MM.1S (cell line): ENCODE data around the gene ANKLE2.

ENCODE experiments used
- DNase-seq: peaks from one replicate; pipeline ENCODE4 v3.0.0-alpha.2; 2015
- H2AFZ ChIP-seq: fragments of 300-600 bp; sonication (generic); 2 replicates; pipeline ENCODE4 v1.6.0; 2016; ENCODE audit warnings: antibody characterized with exemption, low read length
- H3F3A ChIP-seq: fragments of 300-600 bp; sonication (generic); 2 replicates; pipeline ENCODE4 v1.6.1; 2016; ENCODE audit warnings: mild to moderate bottlenecking, antibody characterized with exemption, low read length, moderate library complexity, mixed read lengths; ENCODE audit not compliant: insufficient read depth
- H3K27ac ChIP-seq: fragments of 300-600 bp; sonication (generic); 2 replicates; pipeline ENCODE4 v1.5.1; 2016; ENCODE audit warnings: mild to moderate bottlenecking, low read length
- H3K27me3 ChIP-seq: fragments of 300-600 bp; sonication (generic); replicated peaks from 2 replicates; pipeline ENCODE4 v1.6.0; 2016; ENCODE audit warnings: low read length; ENCODE audit not compliant: insufficient read depth
- H3K36me3 ChIP-seq: fragments of 300-600 bp; sonication (generic); replicated peaks from 2 replicates; pipeline ENCODE4 v1.6.1; 2016; ENCODE audit warnings: mild to moderate bottlenecking, low read length, mixed read lengths; ENCODE audit not compliant: insufficient read depth
- H3K4me1 ChIP-seq: fragments of 300-600 bp; sonication (generic); 2 replicates; pipeline ENCODE4 v1.6.1; 2016; ENCODE audit warnings: low read length, mixed read lengths
- H3K4me2 ChIP-seq: fragments of 300-600 bp; sonication (generic); 2 replicates; pipeline ENCODE4 v1.6.0; 2016; ENCODE audit warnings: low read depth, low read length
- H3K4me3 ChIP-seq: fragments of 300-600 bp; sonication (generic); 2 replicates; pipeline ENCODE4 v1.5.1; 2016; ENCODE audit warnings: low read length, mixed read lengths
- H3K79me2 ChIP-seq: fragments of 300-600 bp; sonication (generic); 2 replicates; pipeline ENCODE4 v1.6.1; 2016; ENCODE audit warnings: mixed run types, low read length, mixed read lengths
- H3K9ac ChIP-seq: fragments of 300-600 bp; sonication (generic); 2 replicates; pipeline ENCODE4 v1.6.1; 2016; ENCODE audit warnings: low read length, mixed read lengths
- H3K9me2 ChIP-seq: fragments of 300-600 bp; sonication (generic); replicated peaks from 2 replicates; pipeline ENCODE4 v1.6.1; 2016; ENCODE audit warnings: mild to moderate bottlenecking, low read length, mixed read lengths; ENCODE audit not compliant: insufficient read depth
- H3K9me3 ChIP-seq: fragments of 300-600 bp; sonication (generic); replicated peaks from 2 replicates; pipeline ENCODE4 v1.6.1; 2016; ENCODE audit warnings: mild to moderate bottlenecking, low read length, mixed read lengths; ENCODE audit not compliant: insufficient read depth
- H4K20me1 ChIP-seq: fragments of 300-600 bp; sonication (generic); 2 replicates; pipeline ENCODE4 v1.6.1; 2016; ENCODE audit warnings: mild to moderate bottlenecking, low read length, moderate library complexity, mixed read lengths; ENCODE audit not compliant: insufficient read depth
- EZH2 ChIP-seq: fragments of 300-600 bp; sonication (generic); optimal IDR thresholded peaks from 2 replicates; pipeline ENCODE3; 2017; ENCODE audit warnings: low read depth, mild to moderate bottlenecking, antibody characterized with exemption, low read length, mixed read lengths
- EZH2phosphoT487 ChIP-seq: fragments of 300-600 bp; sonication (generic); IDR thresholded peaks from 2 replicates; pipeline ENCODE4 v1.6.1; 2018; ENCODE audit warnings: antibody characterized with exemption, low read length
- TF ChIP-seq, protein P1 (sequence below): fragments of 300-600 bp; sonication (generic); IDR thresholded peaks from 2 replicates; pipeline ENCODE4 v1.5.1; 2016; ENCODE audit warnings: antibody characterized with exemption, low read length, mixed read lengths

Gene ANKLE2

DNA sequence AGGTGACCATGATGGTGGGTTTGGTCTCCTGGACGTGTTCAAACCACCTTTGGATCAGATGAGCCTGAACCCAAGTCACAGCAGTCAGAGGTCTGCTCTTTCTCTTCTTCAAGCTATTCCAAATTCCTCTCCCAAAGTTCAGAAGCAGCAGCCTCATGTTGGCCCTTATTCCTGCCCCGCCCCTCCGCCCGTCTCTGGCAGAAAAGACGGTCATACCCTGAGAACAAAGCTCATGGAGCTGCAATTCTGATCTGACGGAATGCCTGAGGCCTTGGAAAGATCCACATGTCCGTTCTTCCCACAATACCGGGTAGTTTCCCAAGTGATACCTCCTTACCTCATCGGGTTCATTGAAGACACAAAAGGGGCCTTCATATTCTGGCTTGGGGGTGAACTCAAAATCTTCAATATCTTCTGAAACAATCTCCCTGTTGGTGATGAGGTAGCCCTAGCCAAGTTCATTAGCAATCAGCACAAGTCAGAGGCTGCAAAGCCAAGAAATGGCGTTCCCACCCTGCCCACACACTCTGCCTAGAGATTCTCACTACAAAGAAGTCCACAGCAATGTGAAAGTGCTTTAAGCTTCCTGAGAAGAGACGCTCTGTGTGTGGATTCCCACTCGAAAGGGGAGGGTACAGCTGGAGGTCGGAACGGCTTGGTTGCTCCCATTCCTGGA, 85.7 kb downstream of the ANKLE2 start:
- Histone ChIP-seq H3K9me3 (no peaks in the 10 kb centered on the region), H3K27me3 (no peaks in the 10 kb centered on the region), H2AFZ (no peak overlapping the region), H3K9me2 (no peaks in the 10 kb centered on the region), H3K4me3 (no peak overlapping the region), H3K27ac (no peak overlapping the region), H3K4me1 (no peaks in the 10 kb centered on the region), H3K4me2 (no peak overlapping the region), H3K9ac (no peak overlapping the region), H4K20me1 (no peaks in the 10 kb centered on the region), H3F3A (no peaks in the 10 kb centered on the region), H3K79me2 (peaks cover 12% of the 10 kb centered on the region), H3K36me3 (no peaks in the 10 kb centered on the region)
- DNase-seq, result no peak
- TF ChIP-seq EZH2phosphoT487 (no peak), EZH2 (no peak)
- TF ChIP-seq, protein P1, sequence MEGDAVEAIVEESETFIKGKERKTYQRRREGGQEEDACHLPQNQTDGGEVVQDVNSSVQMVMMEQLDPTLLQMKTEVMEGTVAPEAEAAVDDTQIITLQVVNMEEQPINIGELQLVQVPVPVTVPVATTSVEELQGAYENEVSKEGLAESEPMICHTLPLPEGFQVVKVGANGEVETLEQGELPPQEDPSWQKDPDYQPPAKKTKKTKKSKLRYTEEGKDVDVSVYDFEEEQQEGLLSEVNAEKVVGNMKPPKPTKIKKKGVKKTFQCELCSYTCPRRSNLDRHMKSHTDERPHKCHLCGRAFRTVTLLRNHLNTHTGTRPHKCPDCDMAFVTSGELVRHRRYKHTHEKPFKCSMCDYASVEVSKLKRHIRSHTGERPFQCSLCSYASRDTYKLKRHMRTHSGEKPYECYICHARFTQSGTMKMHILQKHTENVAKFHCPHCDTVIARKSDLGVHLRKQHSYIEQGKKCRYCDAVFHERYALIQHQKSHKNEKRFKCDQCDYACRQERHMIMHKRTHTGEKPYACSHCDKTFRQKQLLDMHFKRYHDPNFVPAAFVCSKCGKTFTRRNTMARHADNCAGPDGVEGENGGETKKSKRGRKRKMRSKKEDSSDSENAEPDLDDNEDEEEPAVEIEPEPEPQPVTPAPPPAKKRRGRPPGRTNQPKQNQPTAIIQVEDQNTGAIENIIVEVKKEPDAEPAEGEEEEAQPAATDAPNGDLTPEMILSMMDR, result no peak
